HG03280 (cell line): Measurements from ENCODE around the gene ADCY5.

Experiments
- ATAC-seq: cut with Tn5 transposase; IDR thresholded peaks from one replicate; pipeline ENCODE4 v1.9.1; 2021; ENCODE audit warnings: mild to moderate bottlenecking, moderate library complexity; ENCODE audit not compliant: unreplicated experiment

The ADCY5 gene

GRCh38 chr3:123292321-123293310 is 156.3 kb downstream of the ADCY5 start:
- no peak for ATAC-seq

- ATAC-seq, result no peak
These were observed 157.5 kb downstream of the ADCY5 start for GRCh38 chr3:123291404-123291803.

DNA sequence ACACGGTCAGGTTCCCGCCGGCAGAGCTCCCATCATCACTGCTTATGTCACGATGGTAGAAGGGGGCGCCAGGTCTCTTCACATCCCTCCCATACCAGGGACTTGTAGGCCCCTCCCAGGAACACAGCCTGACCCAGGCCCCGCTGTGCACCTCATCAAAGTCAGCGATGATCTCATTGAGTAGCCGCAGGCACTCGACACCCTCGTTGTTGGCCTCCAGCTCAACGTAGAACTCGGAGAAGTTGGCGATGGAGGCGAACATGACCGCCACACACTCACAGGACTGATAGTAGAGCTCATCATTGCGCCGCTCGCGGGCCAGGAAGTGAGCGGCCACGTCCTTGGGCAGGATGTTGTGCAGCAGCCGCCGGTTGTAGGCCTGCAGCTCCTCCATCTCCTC is 157.9 kb downstream of the ADCY5 start:
- ATAC-seq, result no peak

DNA sequence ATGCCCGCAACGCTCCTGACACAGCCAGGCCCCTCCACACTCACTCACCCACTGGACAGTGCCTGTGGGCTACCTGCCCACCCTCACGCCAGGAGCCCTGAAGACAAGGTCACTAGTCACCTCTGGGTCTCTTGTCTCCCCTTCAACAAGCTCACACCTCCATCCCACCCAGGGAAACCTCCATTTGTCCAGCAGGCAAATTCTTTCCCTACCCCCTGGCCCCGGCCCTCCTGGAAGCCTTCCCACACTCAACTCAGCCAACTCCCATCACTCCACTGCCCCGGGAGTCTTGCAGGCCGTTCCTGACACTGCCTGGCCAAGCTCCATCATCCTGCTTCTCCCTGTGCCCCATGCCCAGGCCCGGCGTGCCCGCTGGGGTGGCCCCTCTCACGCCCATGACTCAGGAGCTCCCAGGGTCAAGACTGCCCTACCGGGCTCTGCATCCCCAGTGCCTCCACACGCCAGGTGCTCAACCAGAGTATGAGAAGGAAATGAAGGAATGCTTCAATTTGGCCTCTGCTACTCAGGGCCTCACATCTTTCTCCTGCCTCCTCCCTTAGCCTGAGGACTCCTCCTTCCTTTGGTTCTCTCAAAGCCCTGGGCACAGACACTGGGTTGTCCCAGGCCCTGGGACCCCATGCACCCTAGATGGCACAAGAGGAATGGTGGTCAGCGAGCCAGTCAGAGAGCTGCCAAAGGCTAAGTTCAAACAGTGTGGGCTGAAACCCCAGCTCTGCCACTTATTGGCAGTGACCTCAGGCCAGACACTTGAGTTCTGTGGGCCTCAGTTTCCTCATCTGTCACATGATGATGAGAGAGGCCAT is 158.6 kb downstream of the ADCY5 start:
- no peak for ATAC-seq

DNA sequence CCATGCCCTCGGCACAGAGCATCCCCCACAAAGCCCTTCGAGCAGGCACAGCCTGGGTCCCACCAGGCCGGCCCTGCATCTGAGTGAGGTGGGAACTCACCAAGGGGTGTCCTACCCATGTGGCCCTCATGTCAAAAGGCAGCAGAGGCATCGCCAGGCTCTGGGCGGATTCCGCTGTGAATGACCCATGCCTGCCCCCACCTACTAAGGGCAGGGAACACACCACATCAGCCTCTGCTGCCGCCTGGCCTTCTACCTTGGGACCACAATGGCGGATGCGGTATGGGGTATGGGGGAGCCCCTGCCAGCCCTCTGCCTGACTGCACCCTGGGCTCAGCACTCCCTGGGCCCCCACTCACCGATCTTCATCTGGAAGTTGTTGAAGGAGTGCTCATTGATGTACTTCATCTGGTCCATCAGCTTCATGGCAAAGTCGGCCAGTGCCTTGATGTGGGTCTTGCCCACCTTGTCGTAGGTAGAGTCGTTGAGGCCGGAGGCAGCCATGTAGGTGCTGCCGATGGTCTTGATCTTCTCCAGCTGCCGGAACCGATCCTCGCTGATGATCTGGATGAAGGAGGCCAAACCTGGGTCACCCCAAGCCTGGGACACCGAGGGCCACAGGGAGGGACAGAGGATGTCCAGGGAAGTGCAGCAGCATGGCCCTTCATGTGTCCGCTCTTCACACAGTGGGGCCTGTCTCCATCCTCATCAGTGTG is 159.3 kb downstream of the ADCY5 start:
- no peak for ATAC-seq

- ATAC-seq, result no peak
These were observed 161.0 kb downstream of the ADCY5 start for GRCh38 chr3:123287962-123288302.

DNA sequence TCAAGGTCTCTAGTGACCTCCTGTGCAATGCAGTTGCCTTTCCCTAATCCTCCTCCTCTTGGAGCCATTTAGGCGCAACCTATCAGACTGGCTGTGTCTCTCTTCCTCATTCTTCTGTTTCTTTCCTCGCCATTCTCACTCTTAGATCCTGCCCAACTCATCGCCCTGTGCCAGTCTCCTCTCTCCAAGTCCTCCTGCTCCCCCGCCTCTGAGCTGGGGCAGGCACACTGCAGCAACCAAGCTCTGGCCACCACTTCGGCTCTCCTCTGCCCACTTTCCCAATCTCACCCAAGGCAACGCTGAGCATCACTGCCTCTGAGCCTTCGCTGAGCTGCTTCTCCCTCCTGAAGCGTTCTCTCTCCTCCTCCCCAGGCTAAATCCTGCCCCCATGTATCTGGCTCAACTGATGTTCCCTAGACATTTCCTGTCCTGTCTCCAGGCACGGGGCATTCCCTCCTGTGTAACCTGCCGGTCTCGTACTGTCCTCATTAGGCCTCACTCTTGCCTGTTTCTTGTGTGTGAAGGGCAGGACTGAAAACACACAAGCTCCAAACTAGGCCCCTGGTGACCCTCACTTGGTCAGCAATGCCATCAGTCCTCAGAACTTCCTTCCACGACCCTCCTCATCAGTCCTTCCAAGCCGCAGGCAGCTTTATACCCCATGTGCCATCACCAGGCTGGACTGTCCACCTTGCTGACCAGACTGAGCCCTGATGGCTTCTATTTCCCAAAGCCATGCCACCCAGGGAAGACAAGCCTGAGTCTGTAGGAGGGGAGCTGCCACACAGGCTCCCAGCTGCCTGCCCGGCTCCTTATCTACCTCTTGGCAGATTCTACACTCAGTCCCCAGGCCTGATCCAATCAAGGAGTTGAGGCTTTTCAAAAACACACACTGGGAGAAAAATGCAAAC is 161.6 kb downstream of the ADCY5 start:
- no peak for ATAC-seq

GRCh38 chr3:123286308-123287023 is 162.4 kb downstream of the ADCY5 start:
- no peak for ATAC-seq

DNA sequence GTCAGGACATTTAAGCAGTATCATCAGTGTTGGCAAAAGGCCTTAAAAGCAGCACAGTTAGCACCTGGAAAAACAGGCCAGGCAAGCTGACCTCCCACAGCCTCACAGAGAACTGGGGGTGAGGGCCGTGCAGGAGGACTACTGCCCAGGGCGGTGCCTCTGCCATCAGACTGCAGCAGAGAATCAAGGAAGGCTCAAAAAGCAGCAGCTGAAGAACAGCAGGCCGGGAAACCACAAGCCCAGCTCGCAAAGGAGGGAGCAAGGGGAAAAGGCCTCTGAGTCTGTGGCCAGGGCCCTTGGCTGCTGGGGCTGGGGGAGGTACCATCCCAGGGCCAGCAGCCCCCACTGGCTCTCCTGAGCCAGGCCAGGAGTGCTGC is 163.0 kb downstream of the ADCY5 start:
- ATAC-seq, result no peak

DNA sequence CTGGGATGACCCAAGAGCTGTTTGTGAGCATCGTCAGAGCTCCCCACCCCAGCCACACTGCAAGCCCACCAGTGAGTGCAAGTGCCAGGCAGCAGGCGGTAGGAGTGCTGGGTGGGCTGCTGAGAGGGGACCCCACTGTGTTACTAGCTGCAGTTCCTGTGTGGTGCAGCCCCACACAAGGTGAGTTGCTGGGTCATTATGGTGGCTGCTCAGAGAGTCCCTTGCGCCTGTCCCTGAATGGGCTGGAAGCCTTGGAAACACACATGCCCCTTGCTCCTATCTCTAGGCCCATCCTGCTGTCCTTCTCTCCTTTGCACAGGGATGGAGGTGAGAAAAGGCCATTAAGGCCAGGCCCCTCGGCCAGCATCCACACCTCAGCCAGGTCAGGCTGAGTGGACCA is 163.4 kb downstream of the ADCY5 start:
- ATAC-seq, result no peak

DNA sequence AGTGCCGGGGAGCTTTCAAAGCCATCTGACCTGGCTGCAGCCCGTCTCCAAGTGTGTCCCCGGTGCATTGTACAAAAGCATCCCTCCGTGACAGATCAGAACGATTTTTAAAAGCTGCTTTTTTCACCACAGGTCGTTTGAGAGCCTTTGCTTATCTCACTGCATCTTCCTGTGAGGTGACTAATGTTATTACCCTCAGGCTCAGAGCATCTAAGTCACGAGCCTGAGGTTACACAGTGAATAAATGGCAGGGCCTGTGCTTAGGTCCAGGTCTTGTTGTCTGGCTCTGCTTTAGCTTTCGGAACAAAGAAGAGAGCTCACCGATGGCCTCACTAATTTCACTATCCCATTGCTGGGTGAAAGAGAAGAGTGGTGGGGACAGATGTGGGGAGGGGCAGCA is 163.8 kb downstream of the ADCY5 start:
- no peak for ATAC-seq

- ATAC-seq, result no peak
These were observed 164.4 kb downstream of the ADCY5 start for GRCh38 chr3:123284399-123285010.

DNA sequence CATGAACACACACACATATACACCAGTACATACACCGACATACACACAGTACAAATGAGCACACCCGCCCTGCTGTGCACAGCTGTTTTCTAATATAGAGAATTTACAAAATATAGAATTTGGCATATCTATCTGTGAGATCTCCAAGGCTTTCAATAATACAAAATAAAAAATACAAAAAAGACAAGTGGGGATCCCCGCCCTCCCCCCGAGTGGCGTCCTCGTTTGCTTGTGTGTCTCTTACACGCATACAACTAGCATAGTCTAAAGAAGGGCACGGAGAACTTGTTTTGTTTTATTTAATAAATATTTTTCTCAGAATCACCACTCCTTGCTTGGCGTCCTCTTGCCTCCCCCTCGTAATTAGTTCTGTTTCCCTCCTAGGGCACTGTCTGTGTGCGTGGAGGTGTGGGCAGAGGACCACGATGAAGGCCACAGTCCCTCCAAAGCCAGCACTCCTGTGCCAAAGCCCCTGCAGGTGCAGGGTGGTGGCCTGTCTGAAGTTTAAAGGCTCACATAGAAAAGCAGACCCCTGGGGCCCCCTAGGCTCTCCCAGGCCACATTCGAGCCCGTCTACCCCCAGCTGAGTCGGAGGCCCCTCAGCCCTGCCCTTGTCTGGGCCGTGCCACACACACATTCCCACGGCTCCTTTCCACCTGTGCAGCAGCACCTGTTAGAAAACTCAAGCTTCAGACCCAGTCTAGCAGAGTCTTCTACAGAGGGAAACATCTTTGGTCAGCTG is 165.1 kb downstream of the ADCY5 start:
- no peak for ATAC-seq

GRCh38 chr3:123283074-123283473 is 165.8 kb downstream of the ADCY5 start:
- no peak for ATAC-seq

DNA sequence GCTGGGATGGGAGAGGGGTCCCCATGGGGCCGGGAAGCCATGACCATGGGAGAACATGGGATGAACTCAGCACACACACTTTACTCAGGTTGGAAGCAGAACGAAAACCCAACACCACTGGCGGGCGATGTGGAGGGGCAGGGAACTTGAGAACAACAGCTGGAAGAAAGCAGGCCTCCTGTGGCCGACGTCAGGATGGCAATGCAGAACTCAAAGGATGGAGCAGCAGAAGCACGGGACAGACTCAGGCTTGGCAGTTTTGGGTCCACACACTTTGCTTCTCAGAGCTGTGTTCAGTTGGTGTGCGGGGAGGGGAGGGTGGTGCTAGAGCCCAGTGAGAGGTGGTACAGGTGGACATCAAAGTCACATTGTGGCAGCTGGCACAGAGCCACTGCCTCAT is 166.4 kb downstream of the ADCY5 start:
- no peak for ATAC-seq

- ATAC-seq, result no peak
These were observed 167.0 kb downstream of the ADCY5 start for GRCh38 chr3:123281929-123282328.

DNA sequence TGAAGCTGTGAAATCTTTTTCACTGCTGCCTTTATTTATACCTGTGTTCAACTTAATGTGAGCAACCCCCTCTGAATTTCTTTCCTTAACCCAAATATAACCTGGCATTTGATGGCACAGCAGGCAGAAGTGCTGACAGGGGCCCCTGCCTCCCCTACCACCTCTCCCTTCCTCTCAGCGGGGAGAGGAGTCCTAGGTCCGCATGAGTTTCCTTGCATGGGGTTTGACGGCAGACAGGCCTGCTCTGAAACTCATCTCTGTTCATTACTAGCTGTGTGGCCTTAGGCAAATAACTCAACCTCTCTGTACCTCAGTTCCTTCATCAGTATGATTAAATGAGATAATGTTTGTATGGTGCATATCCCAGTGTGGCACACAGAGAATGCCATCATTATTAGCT is 167.5 kb downstream of the ADCY5 start:
- ATAC-seq, result no peak

GRCh38 chr3:123279121-123279520 is 169.8 kb downstream of the ADCY5 start:
- ATAC-seq, result no peak

DNA sequence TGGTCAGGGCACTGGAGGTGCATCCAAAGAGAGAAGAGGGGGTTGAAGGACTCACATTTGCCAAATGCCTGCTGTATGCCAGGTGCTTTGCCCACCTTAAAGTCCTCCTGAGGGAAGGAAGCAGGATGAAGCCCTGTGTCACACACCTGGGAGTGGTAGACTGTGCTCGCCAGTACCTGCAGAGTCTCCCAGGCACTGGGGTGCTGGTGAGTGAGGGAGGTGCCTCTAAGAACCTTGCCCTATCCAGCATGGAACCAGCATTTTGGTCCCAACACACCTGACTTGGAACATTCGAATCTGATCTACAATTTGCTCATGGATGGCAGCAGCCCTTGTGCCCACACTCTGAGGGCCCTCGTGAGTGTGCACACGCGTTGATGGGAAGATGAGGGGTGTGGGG is 170.4 kb downstream of the ADCY5 start:
- ATAC-seq, result no peak
